KBM-7 (cell line): Measurements from ENCODE around the gene LCP2.
"Not testable (repeated sequence)": the region's sequence is repeated elsewhere in the genome, so short reads cannot be mapped to it uniquely, and the experiment has no call there.

Experiments used
- DNase-seq: peaks from one replicate; pipeline ENCODE4 v3.0.0-alpha.2; 2015
- in situ Hi-C: fragments of 300-500 bp; cut with MboI; formaldehyde crosslinking; loops from 2 replicates; pipeline ENCODE4 v1.14.3; 2020; ENCODE audit warnings: low sequenced_read_pairs, low pct_unique_long_range_greater_than_20kb, mixed read lengths

Gene LCP2

GRCh38 chr5:170262061-170263045 lies 35.2 kb downstream of the LCP2 start:
- no peak for DNase-seq
- in situ Hi-C loops, result no loop called here

GRCh38 chr5:170261528-170262043 lies 36.0 kb downstream of the LCP2 start:
- in situ Hi-C loops, result no loop called here
- DNase-seq, result no peak

GRCh38 chr5:170257370-170257769 lies 40.2 kb downstream of the LCP2 start:
- in situ Hi-C loops, result no loop called here
- no peak for DNase-seq

GRCh38 chr5:170256571-170256970 lies 41.0 kb downstream of the LCP2 start:
- in situ Hi-C loops, result no loop called here

GRCh38 chr5:170254056-170254455 lies 43.5 kb downstream of the LCP2 start:
- no peak for DNase-seq
- in situ Hi-C loops, result no loop called here

More at GRCh38 chr5:170256571-170256970, 41.0 kb downstream of the LCP2 start:
- DNase-seq, result no peak

GRCh38 chr5:170252720-170253350 lies 44.7 kb downstream of the LCP2 start:
- in situ Hi-C loops, result no loop called here
- no peak for DNase-seq

- in situ Hi-C loops, result no loop called here
- DNase-seq, result no peak
Observed at GRCh38 chr5:170252109-170252508, 45.5 kb downstream of the LCP2 start.

GRCh38 chr5:170251462-170251861 lies 46.1 kb downstream of the LCP2 start:
- in situ Hi-C loops, result no loop called here

GRCh38 chr5:170250810-170251317 lies 46.7 kb downstream of the LCP2 start:
- in situ Hi-C loops, result no loop called here
- no peak for DNase-seq

More at GRCh38 chr5:170251462-170251861, 46.1 kb downstream of the LCP2 start:
- no peak for DNase-seq

GRCh38 chr5:170249355-170249754 lies 48.2 kb downstream of the LCP2 start:
- in situ Hi-C loops, result no loop called here

GRCh38 chr5:170248931-170249227 lies 48.7 kb downstream of the LCP2 start:
- DNase-seq, in situ Hi-C loops: not testable (repeated sequence)

More at GRCh38 chr5:170249355-170249754, 48.2 kb downstream of the LCP2 start:
- DNase-seq, result no peak

GRCh38 chr5:170248172-170248930 lies 49.2 kb downstream of the LCP2 start:
- in situ Hi-C loops, result no loop called here

GRCh38 chr5:170247363-170247762 lies 50.2 kb downstream of the LCP2 start:
- no peak for DNase-seq
- in situ Hi-C loops, result no loop called here

More at GRCh38 chr5:170248172-170248930, 49.2 kb downstream of the LCP2 start:
- no peak for DNase-seq

- in situ Hi-C loops, result no loop called here
- no peak for DNase-seq
Observed at GRCh38 chr5:170246126-170246870, 51.3 kb downstream of the LCP2 start.

- in situ Hi-C loops, result not testable (repeated sequence)
Observed at GRCh38 chr5:170245436-170245835, 52.1 kb downstream of the LCP2 start.

GRCh38 chr5:170238456-170239196 lies 59.0 kb downstream of the LCP2 start:
- in situ Hi-C loops, result no loop called here
- no peak for DNase-seq

More at GRCh38 chr5:170245436-170245835, 52.1 kb downstream of the LCP2 start:
- not testable (repeated sequence) for DNase-seq

- in situ Hi-C loops, result no loop called here
- DNase-seq, result no peak
Observed at GRCh38 chr5:170235876-170236864, 61.4 kb downstream of the LCP2 start.
